ENCODE results near the gene ABHD12B. TPM values are rescaled to one million over a fixed set of nuclear protein-coding genes. Genes with fewer than 3 reads are reported as not detected.
A peak's percentile ranks its signal among the peaks of the same experiment; 100 is the strongest.
"Not testable (repeated sequence)": the region's sequence is repeated elsewhere in the genome, so short reads cannot be mapped to it uniquely, and the experiment has no call there.

The ABHD12B gene
- total RNA-seq, 1 donor from 2014 or later, result not detected

- ATAC-seq (peak; percentile 67), DNase-seq (ENCODE audit: low spot score) (no peak)
- intact Hi-C loops (cut with DNase I), result no loop called here
These were observed 55.1 kb downstream of the ABHD12B start for GRCh38 chr14:50926851-50927386.

- peak; percentile 84 for ATAC-seq
- intact Hi-C loops (cut with DNase I), result no loop called here
- no peak for DNase-seq (ENCODE audit: low spot score)
These were observed 56.3 kb downstream of the ABHD12B start for GRCh38 chr14:50928002-50928635.

- ATAC-seq (no peak), DNase-seq (ENCODE audit: low spot score) (no peak)
- intact Hi-C loops (cut with DNase I), result no loop called here
These were observed 57.7 kb downstream of the ABHD12B start for GRCh38 chr14:50929506-50929905.

GRCh38 chr14:50931559-50931958 is 59.7 kb downstream of the ABHD12B start:
- intact Hi-C loops (cut with DNase I), result no loop called here
- DNase-seq (ENCODE audit: low spot score) (no peak), ATAC-seq (no peak)

- no peak for ATAC-seq
- no peak for DNase-seq (ENCODE audit: low spot score)
- intact Hi-C loops (cut with DNase I), result no loop called here
These were observed 60.3 kb downstream of the ABHD12B start for GRCh38 chr14:50932156-50932555.

GRCh38 chr14:50932592-50933495 is 61.0 kb downstream of the ABHD12B start:
- intact Hi-C loops (cut with DNase I), result no loop called here
- DNase-seq (ENCODE audit: low spot score), result no peak
- no peak for ATAC-seq

- ATAC-seq, result peak; percentile 36
- intact Hi-C loops (cut with DNase I), result no loop called here
- no peak for DNase-seq (ENCODE audit: low spot score)
These were observed 63.5 kb downstream of the ABHD12B start for GRCh38 chr14:50935126-50936015.

- DNase-seq (ENCODE audit: low spot score) (no peak), ATAC-seq (no peak)
- intact Hi-C loops (cut with DNase I), result no loop called here
These were observed 64.1 kb downstream of the ABHD12B start for GRCh38 chr14:50936016-50936340.

- DNase-seq (ENCODE audit: low spot score) (no peak), ATAC-seq (no peak)
- intact Hi-C loops (cut with DNase I), result no loop called here
These were observed 65.0 kb downstream of the ABHD12B start for GRCh38 chr14:50936882-50937281.

GRCh38 chr14:50937325-50937724 is 65.5 kb downstream of the ABHD12B start:
- intact Hi-C loops (cut with DNase I), result no loop called here
- DNase-seq (ENCODE audit: low spot score), result no peak
- ATAC-seq, result no peak

GRCh38 chr14:50937800-50938199 is 65.9 kb downstream of the ABHD12B start:
- no peak for DNase-seq (ENCODE audit: low spot score)
- intact Hi-C loops (cut with DNase I), result no loop called here
- ATAC-seq, result no peak

- intact Hi-C loops (cut with DNase I), result no loop called here
- no peak for DNase-seq (ENCODE audit: low spot score)
- ATAC-seq, result no peak
These were observed 69.3 kb downstream of the ABHD12B start for GRCh38 chr14:50941151-50941550.

GRCh38 chr14:50941638-50942037 is 69.8 kb downstream of the ABHD12B start:
- ATAC-seq; intact Hi-C loops (cut with DNase I); DNase-seq (ENCODE audit: low spot score): not testable (repeated sequence)

- intact Hi-C loops (cut with DNase I), result no loop called here
- peak; percentile 85 for ATAC-seq
- DNase-seq (ENCODE audit: low spot score), result peak; percentile 82
These were observed 71.5 kb downstream of the ABHD12B start for GRCh38 chr14:50943261-50943942.

GRCh38 chr14:50943943-50944646 is 72.2 kb downstream of the ABHD12B start, which contains the start of gene PYGL:
Gene PYGL, minus strand, starts transcription at chr14:50944483. Its CDS starts 80 bp downstream, at chr14:50944403.
- intact Hi-C loops (cut with DNase I), result no loop called here
- DNase-seq (ENCODE audit: low spot score) (peak; percentile 88), ATAC-seq (peak; percentile 92)

GRCh38 chr14:50944647-50945413 is 73.0 kb downstream of the ABHD12B start:
- ATAC-seq (peak; percentile 56), DNase-seq (ENCODE audit: low spot score) (peak; percentile 76)
- intact Hi-C loops (cut with DNase I), result no loop called here

- intact Hi-C loops (cut with DNase I), result no loop called here
- ATAC-seq (no peak), DNase-seq (ENCODE audit: low spot score) (no peak)
These were observed 74.5 kb downstream of the ABHD12B start for GRCh38 chr14:50946234-50946935.
